Measurements from ENCODE around the gene DSE. TPM values are rescaled to one million over a fixed set of nuclear protein-coding genes. Genes with fewer than 3 reads are reported as not detected.

Gene DSE
- total RNA-seq, 1 donor: 93.3 TPM

- TF ChIP-seq CTCF (IDR thresholded peaks at IDR 0.05; ENCODE audit: insufficient read depth, low read depth, low read length): no peak
- no peak overlapping the region for H3K4me3 ChIP-seq (ENCODE audit: low read depth, low read length)
- DNase-seq (ENCODE audit: low read depth): peak; percentile 76
Measured at GRCh38 chr6:116392132-116393013, 21.6 kb downstream of the DSE start.

- no peak for DNase-seq (ENCODE audit: low read depth)
- H3K4me3 ChIP-seq (ENCODE audit: low read depth, low read length): no peak overlapping the region
- peak; percentile 15 for TF ChIP-seq CTCF (IDR thresholded peaks at IDR 0.05; ENCODE audit: insufficient read depth, low read depth, low read length)
Measured at GRCh38 chr6:116393430-116393829, 22.7 kb downstream of the DSE start.

- no peak for TF ChIP-seq CTCF (IDR thresholded peaks at IDR 0.05; ENCODE audit: insufficient read depth, low read depth, low read length)
- DNase-seq (ENCODE audit: low read depth): no peak
- no peak overlapping the region for H3K4me3 ChIP-seq (ENCODE audit: low read depth, low read length)
Measured at GRCh38 chr6:116395647-116396046, 24.9 kb downstream of the DSE start.

GRCh38 chr6:116396441-116396840, 25.7 kb downstream of the DSE start:
- no peak for TF ChIP-seq CTCF (IDR thresholded peaks at IDR 0.05; ENCODE audit: insufficient read depth, low read depth, low read length)
- H3K4me3 ChIP-seq (ENCODE audit: low read depth, low read length): no peak overlapping the region
- no peak for DNase-seq (ENCODE audit: low read depth)

DNA sequence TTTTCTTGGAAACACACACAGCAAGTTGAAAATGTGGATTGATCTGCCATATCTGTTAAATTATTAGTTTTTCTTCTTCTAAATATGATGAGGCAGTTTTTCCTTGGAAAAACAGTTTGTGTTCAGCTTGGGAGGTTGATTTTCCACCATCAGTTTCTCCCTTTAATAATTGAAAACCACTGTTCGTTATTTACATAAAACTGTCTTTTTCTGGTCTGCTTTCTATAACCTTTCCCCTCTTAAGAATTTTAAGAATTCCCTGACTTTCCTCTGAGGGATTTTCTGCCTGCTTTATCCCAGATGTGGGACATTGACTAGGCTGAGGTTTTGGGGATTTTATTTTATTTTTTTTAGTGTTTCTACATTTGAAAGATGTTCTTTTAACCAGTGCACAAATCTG, 27.2 kb downstream of the DSE start:
- H3K4me3 ChIP-seq (ENCODE audit: low read depth, low read length): peak overlapping the region; percentile 2
- no peak for TF ChIP-seq CTCF (IDR thresholded peaks at IDR 0.05; ENCODE audit: insufficient read depth, low read depth, low read length)
- DNase-seq (ENCODE audit: low read depth): peak; percentile 77

DNA sequence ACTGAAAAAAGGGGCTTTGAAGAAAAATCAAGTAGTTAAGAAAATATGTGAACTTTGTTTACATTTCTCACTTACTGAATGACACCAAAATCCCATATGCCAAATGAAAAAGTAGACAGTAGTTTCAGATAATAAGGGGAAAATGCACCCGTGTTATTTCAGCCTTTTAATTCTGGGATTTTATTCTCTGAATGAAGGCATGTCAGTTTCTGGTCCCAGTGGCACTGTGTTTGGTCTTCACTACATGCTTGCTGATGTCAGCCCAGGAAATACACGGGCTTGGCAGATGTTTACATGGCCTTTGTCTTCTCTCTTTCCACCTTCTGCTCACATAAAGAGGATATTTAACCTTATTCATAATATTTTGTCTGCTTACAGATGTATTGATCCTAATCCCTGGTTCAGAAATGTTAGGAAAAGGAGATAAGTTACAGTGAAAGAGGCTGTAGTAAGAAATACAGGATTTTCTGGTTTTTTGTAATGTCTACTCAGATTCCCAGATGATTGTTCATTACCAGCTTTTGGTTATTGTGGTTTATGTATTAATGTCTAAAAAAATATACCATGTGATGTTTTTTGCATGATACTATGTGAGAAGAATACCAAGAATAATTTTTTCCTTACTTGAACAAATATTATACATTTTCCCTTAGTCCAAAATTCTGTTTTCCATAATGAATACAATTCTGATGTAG, 27.7 kb downstream of the DSE start:
- DNase-seq (ENCODE audit: low read depth): peak; percentile 52
- no peak for TF ChIP-seq CTCF (IDR thresholded peaks at IDR 0.05; ENCODE audit: insufficient read depth, low read depth, low read length)
- no peak overlapping the region for H3K4me3 ChIP-seq (ENCODE audit: low read depth, low read length)

Measured in fibroblast of villous mesenchyme (primary cell).